DND-41 (cell line): Measurements from ENCODE around the gene MCC.

Experiments
- ATAC-seq: fragments of 200-7000 bp; cut with Tn5 transposase; 3 replicates; pipeline ENCODE4 v1.9.1; 2021; ENCODE audit warnings: low read depth; ENCODE audit not compliant: insufficient read depth
- DNase-seq: peaks from one replicate; pipeline ENCODE4 v3.0.0-alpha.2; 2020
- H2AFZ ChIP-seq: 2 replicates; pipeline ENCODE4 v1.6.0; 2012; ENCODE audit warnings: low read depth, low read length
- H3K27ac ChIP-seq: 2 replicates; pipeline ENCODE4 v1.5.1; 2012; ENCODE audit warnings: low read length, inconsistent platforms
- H3K27me3 ChIP-seq: fragments of 200-600 bp; sonication (generic); 2 replicates; pipeline ENCODE4 v1.6.0; 2012; ENCODE audit warnings: low read length, mild to moderate bottlenecking, inconsistent platforms; ENCODE audit not compliant: insufficient read depth, poor library complexity
- H3K36me3 ChIP-seq: 2 replicates; pipeline ENCODE4 v1.5.1; 2012; ENCODE audit warnings: low read length, inconsistent platforms; ENCODE audit not compliant: insufficient read depth
- H3K4me1 ChIP-seq: 2 replicates; pipeline ENCODE4 v1.5.1; 2012; ENCODE audit warnings: mild to moderate bottlenecking, low read length; ENCODE audit not compliant: insufficient read depth
- H3K4me2 ChIP-seq: 2 replicates; pipeline ENCODE4 v1.6.0; 2012; ENCODE audit warnings: mild to moderate bottlenecking, moderate library complexity, low read length, inconsistent platforms; ENCODE audit not compliant: insufficient read depth
- H3K4me3 ChIP-seq, 2 experiments: fragments of 200-600 bp in 1 of 2; shearing (Covaris generic) in 1 of 2; 2 replicates each; pipeline ENCODE4 v1.5.1; 2012 to 2016; ENCODE audit warnings: inconsistent platforms in 2 of 2, low read length in 2 of 2, mild to moderate bottlenecking in 2 of 2, low read depth in 1 of 2, moderate library complexity in 1 of 2
- H3K79me2 ChIP-seq: 2 replicates; pipeline ENCODE4 v1.6.0; 2012; ENCODE audit warnings: low read length, inconsistent platforms; ENCODE audit not compliant: insufficient read depth
- H3K9ac ChIP-seq: 2 replicates; pipeline ENCODE4 v1.6.0; 2012; ENCODE audit warnings: low read depth, mild to moderate bottlenecking, inconsistent platforms, low read length, moderate library complexity
- H3K9me3 ChIP-seq: 2 replicates; pipeline ENCODE4 v1.5.1; 2012; ENCODE audit warnings: low read length, moderate library complexity, mild to moderate bottlenecking, inconsistent platforms; ENCODE audit not compliant: insufficient read depth, severe bottlenecking
- H4K20me1 ChIP-seq: 2 replicates; pipeline ENCODE4 v1.6.0; 2012; ENCODE audit warnings: low read length; ENCODE audit not compliant: insufficient read depth
- CTCF ChIP-seq: IDR thresholded peaks from 2 replicates; pipeline ENCODE4 v1.5.1; 2012; ENCODE audit warnings: borderline replicate concordance, low read length, moderate library complexity, mild to moderate bottlenecking; ENCODE audit not compliant: poor library complexity, severe bottlenecking; ENCODE audit errors: extremely low read depth
- EZH2 ChIP-seq: IDR thresholded peaks from 3 replicates; pipeline ENCODE4 v1.6.1; 2012; ENCODE audit warnings: borderline replicate concordance, low read depth, mild to moderate bottlenecking, moderate library complexity, low read length, inconsistent platforms; ENCODE audit not compliant: severe bottlenecking

MCC gene

GRCh38 chr5:113508756-113509155 lies 20.5 kb upstream of the MCC start:
- no peak overlapping the region for H3K9ac ChIP-seq
- no peak overlapping the region for H3K4me3 ChIP-seq
- TF ChIP-seq EZH2 (no peak), CTCF (no peak)
- H3K27ac ChIP-seq, result no peak overlapping the region
- no peak overlapping the region for H2AFZ ChIP-seq
- H3K4me1 ChIP-seq, result peaks cover 8% of the 10 kb centered on the region
- H3K36me3 ChIP-seq, result no peaks in the 10 kb centered on the region; the same call in 1 of the 2 replicates
- H3K79me2 ChIP-seq, result peaks cover 10% of the 10 kb centered on the region
- no peak overlapping the region for H3K4me2 ChIP-seq
- H4K20me1 ChIP-seq, result no peaks in the 10 kb centered on the region
- DNase-seq, result no peak
- no peaks in the 10 kb centered on the region for H3K27me3 ChIP-seq
- no peak for ATAC-seq
- H3K9me3 ChIP-seq, result no peaks in the 10 kb centered on the region

DNA sequence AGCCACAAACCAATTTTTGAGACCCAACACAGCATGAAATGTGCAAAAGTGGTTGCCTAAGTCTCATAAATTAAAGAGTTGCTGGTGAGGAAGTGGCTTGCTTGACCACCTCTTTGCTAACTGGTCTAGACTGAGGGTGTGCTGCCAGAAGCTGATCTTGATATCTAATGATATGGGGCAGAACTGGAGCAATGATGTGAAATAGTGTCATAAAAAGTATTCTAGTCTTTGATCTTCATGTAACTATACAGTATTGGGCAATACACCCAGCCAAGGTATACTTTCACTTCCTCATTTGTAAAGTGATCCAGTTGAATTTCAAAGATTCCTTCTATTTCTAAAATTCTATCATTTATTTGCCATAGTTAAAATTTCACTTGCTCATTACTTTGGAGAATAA lies 19.3 kb upstream of the MCC start:
- H3K9me3 ChIP-seq, result no peaks in the 10 kb centered on the region

GRCh38 chr5:113505181-113505580 lies 16.9 kb upstream of the MCC start:
- H3K27ac ChIP-seq, result no peak overlapping the region
- no peak overlapping the region for H3K9ac ChIP-seq
- no peaks in the 10 kb centered on the region for H3K36me3 ChIP-seq
- H3K27me3 ChIP-seq, result no peaks in the 10 kb centered on the region
- H3K4me1 ChIP-seq, result no peaks in the 10 kb centered on the region
- H3K79me2 ChIP-seq, result no peaks in the 10 kb centered on the region
- no peak for ATAC-seq
- H2AFZ ChIP-seq, result no peak overlapping the region
- TF ChIP-seq EZH2 (no peak), CTCF (no peak)
- no peak overlapping the region for H3K4me3 ChIP-seq
- no peak overlapping the region for H3K4me2 ChIP-seq
- no peak for DNase-seq
- H3K9me3 ChIP-seq, result no peaks in the 10 kb centered on the region
- no peaks in the 10 kb centered on the region for H4K20me1 ChIP-seq

More for the DNA sequence above, 19.3 kb upstream of the MCC start:
- Histone ChIP-seq H3K4me3 (no peak overlapping the region), H3K27ac (no peak overlapping the region), H3K9ac (no peak overlapping the region), H3K79me2 (no peaks in the 10 kb centered on the region), H4K20me1 (no peaks in the 10 kb centered on the region), H3K36me3 (no peaks in the 10 kb centered on the region), H3K27me3 (no peaks in the 10 kb centered on the region), H2AFZ (no peak overlapping the region), H3K4me2 (no peak overlapping the region), H3K4me1 (peaks cover under 1% of the 10 kb centered on the region; the same call in 1 of the 2 replicates)
- DNase-seq, result no peak
- ATAC-seq, result no peak
- no peak for TF ChIP-seq CTCF
- TF ChIP-seq EZH2, result no peak

DNA sequence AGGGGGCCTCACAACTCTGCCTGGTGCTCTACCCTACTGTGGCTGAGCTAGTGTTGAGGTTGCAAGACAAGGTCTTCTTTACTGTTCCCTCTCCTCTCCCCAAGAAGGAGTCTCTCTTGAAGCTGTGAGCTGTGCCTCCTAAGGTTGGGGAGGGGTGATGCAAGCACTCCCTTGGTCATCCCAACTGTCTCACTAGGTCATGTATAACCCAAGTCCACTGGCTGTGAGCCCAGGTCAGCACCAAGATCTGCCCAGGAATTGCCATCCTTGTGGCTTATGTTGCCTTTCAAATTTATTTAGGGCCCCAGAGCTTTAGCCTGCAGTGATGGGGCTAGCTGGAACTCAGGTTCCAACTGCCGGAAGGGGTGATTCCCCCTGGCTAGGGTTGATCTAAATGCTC lies 14.9 kb upstream of the MCC start:
- Histone ChIP-seq H2AFZ (no peak overlapping the region), H3K9ac (no peak overlapping the region), H3K4me3 (no peak overlapping the region), H3K79me2 (no peaks in the 10 kb centered on the region), H3K36me3 (no peaks in the 10 kb centered on the region), H3K27ac (no peak overlapping the region), H3K9me3 (no peaks in the 10 kb centered on the region), H3K4me1 (no peaks in the 10 kb centered on the region), H4K20me1 (no peaks in the 10 kb centered on the region), H3K4me2 (no peak overlapping the region), H3K27me3 (no peaks in the 10 kb centered on the region)
- TF ChIP-seq EZH2, result no peak
- no peak for TF ChIP-seq CTCF
- no peak for DNase-seq
- ATAC-seq, result no peak
